ENCODE results near the gene MGMT.

Gene MGMT

GRCh38 chr10:129784291-129784690 lies 317.2 kb downstream of the MGMT start:
- DNase-seq = no peak

DNA sequence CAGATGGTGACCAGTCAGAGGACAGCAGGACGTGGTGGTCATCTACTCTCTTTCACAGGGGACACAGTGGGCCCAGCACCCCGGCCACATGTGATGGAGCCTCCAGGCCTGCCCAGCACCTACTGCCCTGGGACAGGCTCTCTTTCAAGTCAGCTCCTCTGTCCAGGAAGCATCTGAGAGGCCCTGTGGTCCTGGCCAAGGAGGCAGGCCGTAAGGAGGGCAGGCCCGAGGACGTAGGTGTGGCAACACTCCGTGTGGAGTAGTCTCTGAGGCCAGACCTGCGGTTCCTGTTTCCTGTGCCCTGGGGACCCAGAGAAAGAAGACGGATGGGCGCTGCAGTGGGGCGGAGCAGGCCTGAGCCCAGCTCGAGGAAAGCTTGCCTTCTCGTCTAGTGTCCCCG lies 317.9 kb downstream of the MGMT start:
- DNase-seq = no peak

- DNase-seq = no peak
These were observed 318.5 kb downstream of the MGMT start for GRCh38 chr10:129785536-129785981.

DNA sequence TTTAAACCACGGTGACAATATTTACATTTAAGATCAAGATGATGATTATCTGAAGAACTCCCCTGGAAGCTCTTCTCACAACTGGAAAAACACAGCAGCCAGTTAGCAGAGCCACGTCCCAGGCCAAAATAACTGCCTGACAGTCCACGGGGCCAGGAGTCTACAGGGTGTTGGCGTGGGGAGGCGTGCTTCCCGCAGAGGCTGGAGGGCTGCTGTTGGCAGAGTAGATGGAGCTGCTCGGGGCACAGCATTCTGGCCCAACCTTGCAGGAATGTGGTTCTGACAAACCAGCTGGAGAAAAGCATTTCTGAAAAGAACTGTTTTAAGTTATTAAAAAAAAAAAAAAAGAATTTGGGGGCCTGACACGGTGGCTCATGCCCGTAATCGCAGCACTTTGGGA lies 319.2 kb downstream of the MGMT start:
- DNase-seq = no peak

DNA sequence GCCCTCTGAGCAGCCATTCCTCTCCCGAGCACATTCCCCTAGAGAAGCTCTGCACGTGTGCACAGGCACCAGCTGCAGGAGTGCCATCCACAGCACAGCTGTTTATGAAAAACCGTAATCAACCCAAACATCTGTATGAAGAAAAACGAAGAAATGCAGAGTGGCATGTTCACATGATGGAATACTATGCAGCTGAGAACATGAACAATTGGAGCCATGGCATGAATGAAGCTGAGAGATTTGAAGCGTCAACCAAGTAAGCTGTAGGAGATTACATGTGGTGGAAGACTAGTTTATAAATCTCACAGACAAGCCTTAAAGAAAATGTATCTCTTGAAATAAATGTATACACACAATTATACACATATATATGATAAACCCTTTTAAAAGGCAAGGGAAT lies 320.5 kb downstream of the MGMT start:
- DNase-seq = no peak

- no peak for DNase-seq
These were observed 321.2 kb downstream of the MGMT start for GRCh38 chr10:129788215-129788614.

GRCh38 chr10:129790715-129791446 lies 323.8 kb downstream of the MGMT start:
- no peak for DNase-seq

DNA sequence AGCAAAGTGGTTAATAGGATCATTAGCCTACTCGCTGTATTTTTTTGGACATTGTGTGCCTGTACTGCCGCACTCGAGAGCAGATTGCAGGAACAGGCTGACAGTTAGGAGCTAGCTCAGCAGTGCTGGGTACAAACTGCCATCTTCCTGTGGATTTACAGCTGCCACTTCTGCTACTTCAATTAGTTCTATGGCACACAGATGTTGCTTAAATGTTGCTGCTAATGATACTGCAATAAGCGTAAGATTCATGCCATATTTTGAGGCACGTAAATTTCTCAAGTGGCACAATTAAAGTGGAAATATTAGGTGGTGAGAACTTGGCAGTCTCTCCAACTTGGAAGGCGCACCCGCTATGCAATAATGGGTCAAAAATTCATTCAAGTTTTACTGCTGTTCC lies 325.1 kb downstream of the MGMT start:
- no peak for DNase-seq

DNA sequence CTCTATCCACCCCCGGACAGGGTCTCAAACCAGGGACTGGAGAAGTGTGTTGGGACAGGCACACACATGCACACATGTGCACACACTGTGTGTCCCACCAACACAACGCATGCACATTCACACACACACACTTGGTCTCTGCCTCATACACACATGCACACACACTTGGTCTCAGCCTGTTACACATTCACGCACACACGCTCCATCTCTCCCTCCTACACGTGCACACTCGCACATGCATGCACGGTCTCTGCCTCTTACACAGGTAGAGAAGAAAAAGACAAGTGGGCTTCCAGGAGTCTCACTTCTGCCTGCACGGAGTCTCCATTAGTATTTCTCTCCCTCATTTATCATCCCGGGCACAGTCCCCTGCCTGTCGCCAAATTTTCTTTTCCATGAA lies 325.8 kb downstream of the MGMT start:
- DNase-seq = no peak

DNA sequence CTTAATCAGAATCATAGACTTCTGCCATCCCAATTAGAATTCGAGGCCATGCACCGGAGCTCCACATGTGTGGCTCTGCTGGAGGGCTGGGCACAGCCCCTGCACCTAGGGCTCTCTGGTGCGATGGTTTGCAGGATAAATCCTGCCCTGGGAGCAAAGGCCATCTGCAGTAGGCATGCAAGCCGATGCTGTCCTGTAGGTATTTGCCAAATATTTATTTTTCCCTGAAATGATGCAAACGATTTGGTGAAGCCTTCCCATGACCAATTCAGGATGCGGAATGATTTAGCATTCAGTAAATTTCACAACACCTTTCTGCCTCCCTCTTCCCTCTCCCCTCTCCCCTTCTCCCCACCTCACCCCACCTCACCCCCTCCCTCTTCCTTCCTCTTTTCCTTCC lies 326.4 kb downstream of the MGMT start:
- no peak for DNase-seq

DNA sequence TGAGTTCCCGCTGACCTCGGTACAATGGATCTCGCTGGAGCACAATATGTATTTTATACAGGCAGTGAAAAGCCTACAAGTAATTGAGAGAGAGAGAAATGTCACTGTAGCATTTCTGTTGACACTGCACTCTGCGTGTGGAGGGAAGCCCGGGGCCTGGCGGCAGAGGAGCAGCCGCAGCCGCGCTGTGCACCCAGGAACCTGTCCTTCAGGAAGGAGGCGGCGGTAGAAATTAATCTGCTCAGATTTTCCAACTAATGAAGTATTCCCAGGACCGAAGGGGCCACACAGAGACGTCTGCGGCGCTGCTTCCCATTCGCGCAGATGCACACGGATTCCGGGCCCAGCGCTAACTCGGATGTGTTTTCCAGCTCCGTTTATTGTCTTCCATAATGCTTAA lies 327.0 kb downstream of the MGMT start:
- DNase-seq = no peak

DNA sequence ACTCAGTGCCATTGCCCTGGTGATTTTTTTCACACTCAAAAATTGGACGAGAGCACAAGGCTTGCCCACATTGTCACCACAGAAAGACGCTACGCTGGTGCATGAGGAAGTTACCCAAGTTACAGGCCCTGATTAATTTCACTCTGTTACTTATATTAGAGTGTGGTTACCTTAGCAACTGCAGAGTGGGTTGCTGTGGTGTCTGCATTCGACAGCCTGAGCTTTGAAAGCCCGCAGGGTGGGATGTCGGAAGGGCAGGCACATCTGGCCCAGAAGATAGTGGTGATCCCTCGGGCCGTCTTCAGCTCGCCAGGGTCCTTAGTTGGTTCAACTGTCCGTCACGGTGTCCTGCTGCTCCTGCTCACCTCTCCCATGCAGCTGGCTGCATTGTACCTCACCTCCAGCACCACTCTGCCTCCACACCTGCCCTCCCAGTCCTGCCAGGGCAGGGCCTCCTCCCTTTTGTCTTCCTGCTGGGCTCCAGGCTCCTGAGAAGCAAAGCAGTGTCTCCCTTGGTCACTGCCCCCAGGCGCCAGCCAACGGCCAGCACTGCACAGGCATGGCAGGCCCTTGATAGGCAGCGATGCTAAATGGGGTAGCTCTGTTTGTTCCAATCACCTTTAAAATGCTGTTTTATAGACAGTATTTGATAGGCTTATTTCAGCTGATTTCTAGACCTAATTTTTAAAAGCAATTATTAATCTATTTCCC lies 329.8 kb downstream of the MGMT start:
- no peak for DNase-seq

GRCh38 chr10:129799942-129800341 lies 332.9 kb downstream of the MGMT start:
- DNase-seq = no peak

GRCh38 chr10:129800796-129801340 lies 333.8 kb downstream of the MGMT start:
- DNase-seq = no peak

DNA sequence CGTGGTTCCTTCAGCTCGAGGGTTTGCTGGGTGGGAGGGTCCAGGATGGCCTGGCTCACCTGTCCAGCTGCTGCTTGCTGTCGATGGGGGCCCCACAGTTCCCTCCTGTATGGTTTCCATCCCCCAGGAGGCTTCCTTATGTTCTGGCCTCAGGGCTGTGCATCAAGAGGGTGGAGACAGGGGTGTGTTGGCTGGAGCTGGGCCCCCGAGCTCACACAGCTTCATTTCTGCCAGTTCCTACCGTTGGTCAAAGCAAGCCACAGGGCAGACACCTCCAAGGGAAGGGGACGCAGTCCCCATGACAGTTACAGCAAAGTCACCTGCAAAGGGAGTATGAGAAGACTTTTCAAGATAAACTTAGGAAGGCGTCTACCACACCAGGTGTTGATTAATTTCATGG lies 340.2 kb downstream of the MGMT start:
- DNase-seq = no peak

- DNase-seq = no peak
These were observed 341.3 kb downstream of the MGMT start for GRCh38 chr10:129808092-129808983.

DNA sequence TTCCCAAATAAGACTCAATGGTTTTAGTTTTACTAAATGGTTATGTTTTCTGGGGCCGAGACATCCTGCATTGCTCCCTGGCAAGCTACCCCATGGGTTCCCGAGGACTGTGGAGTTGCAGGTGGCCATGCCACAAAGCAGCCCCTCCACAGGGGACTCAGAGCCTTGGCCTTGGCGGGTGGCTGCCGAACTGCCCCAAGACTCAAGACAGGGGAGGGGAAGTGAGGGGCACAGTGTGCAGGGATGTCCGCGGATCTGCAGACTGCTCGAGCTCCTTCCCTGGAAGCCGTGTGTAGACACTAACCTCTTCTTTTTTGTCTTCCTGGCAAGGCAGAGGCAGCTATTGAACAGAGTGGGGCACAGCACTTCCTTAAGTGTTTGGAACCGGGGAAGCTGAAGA lies 342.4 kb downstream of the MGMT start:
- DNase-seq = no peak

GRCh38 chr10:129809841-129810240 lies 342.8 kb downstream of the MGMT start:
- DNase-seq = no peak

- DNase-seq = no peak
These were observed 344.2 kb downstream of the MGMT start for GRCh38 chr10:129811208-129811607.

- no peak for DNase-seq
These were observed 345.4 kb downstream of the MGMT start for GRCh38 chr10:129812398-129812797.

DNA sequence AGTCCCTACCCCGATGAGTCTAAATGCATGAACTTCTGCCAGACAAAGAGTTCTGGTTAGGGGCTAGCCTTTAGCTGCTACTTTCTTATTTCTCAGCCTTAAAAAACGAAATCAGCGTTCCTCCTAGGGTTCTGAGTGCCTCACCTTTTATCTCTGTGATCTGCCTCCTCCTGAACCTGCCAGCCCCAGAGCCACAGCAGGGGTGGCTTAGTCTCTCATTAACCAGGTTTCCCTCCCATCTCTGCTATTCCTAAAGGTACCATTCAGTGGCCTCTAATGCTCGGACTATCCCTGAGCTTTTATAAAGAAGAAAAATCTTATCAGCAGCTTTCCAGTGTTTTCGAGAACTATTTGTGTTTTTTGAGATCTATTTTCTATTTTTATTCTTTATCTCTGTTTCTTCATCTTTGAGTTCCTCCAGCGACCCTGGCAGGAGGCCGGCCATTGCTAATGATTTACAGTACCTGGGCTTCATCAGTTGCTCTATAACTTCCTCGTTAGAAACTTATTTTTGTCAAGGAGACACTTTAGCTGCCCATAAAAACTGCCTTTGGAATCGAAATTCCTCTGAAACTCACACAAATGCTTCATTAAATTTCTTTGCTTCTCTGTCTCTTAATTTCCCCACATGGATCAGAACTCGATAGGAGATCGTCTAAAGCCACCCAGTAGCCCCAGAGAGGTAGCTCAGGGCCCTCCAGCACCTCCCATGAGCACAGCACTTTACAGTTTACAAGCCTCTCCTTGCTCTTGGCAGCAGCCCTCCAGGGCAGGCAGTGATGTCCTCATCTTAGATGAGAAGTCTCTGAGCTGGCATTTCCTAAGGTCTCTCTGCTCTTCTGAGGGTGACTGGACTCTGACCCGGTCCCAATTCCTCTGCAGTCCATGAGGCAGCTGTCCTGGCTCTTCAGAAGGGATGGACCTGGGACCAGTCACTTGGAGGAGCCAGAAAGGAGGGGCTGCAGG lies 347.9 kb downstream of the MGMT start:
- no peak for DNase-seq

Measured in NCI-H510A (cell line).